NOMO-1 (cell line): ENCODE measurements around the gene TMEM91.
"Not testable (repeated sequence)": the region's sequence is repeated elsewhere in the genome, so short reads cannot be mapped to it uniquely, and the experiment has no call there.

Source experiments
- DNase-seq, 2 experiments: peaks; one replicate each; lab custom pipeline; 2025; ENCODE audit not compliant: unreplicated experiment in 2 of 2; lab: John Stamatoyannopoulos, UW

Gene TMEM91

DNA sequence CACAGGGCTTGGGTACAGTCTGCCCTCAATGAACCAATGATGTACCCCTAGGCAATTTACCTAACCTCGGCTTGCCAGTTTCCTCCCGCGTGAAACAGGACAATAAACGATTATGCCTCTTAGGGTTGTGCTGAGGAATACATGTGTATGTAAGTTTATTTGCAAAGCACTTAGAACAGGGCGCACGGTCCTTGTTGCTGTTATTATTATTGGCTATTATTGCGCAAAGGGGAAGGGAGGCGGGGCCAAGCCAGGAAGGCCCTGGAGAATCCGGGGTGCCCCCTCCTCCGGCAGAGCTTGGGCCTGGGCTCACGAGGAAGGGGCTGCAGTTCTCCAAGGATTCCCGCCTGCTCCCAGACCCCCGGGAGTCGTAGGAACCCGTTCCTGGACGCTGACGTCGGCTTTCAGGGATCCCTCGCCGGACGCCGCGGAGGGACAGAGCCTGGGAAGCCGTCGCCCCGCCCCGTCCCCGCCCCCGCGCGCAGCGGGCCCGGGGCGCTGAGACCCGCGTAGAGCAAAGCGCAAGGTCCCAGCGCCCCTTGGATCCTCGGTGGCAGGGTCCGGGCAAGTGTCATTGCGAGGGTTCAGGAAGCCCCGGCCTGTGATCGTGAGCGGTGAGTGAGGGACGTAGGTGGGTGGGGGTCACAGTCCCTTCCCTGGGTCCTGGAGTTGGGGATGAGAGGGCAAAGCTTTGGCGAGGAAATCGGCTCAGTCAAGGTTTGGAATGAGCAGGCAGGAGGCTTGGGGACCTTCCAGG is at the start of gene TMEM91:
TMEM91 (plus strand) TSS at position 293 of the 757 bp plus-strand sequence. CDS start 1,777 bp downstream, outside the sequence.
- peak; percentile 14 to 15 for DNase-seq

DNA sequence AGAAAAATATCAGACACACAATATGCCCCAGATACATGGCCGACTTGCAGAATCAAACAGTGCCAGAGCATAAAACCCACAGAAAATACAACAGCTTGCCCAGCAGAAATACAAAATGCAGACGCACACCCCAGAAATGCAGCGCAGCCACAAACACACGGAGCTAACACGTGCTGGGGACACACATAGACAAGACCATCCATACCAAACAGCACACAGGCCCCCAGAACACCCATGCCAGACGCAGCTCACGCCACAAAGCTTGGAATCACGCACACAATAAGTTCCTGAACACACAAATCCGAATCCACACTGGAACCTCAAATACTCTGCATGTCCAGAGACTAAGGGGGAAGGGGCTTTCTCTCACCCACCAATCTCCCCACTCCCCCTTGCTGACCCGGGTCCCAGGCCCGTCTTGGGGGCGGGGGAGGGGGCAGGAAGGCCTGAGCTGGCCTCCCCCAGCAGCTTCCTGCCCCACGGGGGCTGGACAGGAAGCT is 49.2 kb upstream of the TMEM91 start:
- peak in 1 of 2 experiments; percentile 48 for DNase-seq

DNA sequence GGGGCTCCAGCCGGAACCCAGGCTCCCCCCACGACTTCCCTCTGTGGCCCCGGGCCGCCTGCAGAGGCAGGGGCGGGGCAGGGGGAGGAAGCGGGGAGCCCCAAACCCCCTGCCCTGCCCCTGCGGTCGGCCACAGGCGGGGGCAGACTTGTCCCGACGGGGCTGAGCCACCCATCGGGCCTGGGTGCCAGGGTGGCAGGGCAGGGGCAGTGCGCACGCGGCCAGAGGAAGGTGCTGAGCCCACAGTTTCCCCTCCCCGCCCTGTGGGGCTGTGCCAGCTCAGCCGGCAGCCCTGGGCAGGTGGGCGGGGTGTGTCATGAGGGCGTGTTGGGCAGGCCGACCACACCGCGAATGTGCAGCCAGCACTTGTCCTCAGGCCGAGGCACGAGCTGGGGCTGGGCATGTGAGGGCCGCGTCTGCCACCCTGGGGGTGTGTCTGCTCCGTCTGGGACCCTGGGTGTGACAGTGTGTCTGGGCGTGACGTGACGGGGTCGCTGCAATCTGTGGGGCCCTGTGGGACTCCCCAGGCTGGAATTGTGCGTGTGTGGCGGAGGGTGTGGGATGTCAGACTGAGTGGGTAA is 48.7 kb upstream of the TMEM91 start:
- DNase-seq: peak; percentile 72 to 87

DNA sequence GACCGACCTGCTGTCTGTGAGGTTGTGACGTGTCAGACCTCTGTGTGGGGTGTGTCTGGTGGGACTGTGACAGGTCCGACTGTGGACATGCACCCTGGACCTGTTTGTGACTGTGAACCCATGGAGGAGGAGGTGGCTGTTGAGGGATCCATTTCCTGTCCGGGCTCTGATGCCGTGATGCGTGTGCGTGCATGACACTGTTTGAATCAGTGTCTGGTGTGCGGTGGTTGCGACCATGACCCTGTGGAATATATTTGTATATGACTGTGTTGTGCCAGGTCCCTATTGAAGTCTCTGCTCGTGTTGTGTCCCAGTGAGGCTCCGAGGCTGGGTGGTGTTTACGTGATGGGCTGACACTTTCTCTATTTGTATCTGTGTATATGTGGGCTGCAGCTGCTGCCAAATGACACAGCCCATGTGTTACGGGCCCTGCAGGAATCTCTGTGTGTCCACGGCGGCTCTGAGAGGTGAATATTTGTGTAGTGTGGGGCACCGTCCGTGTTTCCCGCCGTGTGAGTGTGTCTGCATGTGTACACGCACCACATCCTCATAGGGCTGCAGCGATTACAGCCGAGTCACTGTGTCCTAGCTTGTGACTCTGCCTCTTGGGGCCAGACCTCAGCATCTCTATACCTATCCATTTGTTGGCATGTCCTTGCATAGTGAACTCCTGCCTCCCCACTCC is 48.0 kb upstream of the TMEM91 start:
- DNase-seq: peak; percentile 76 to 80

GRCh38 chr19:41328842-41329225 is 47.5 kb upstream of the TMEM91 start:
- peak; percentile 80 to 86 for DNase-seq

GRCh38 chr19:41330481-41330880 is 45.9 kb upstream of the TMEM91 start:
- DNase-seq: no peak

- no peak for DNase-seq
Observed at GRCh38 chr19:41330946-41331678, 45.2 kb upstream of the TMEM91 start.

DNA sequence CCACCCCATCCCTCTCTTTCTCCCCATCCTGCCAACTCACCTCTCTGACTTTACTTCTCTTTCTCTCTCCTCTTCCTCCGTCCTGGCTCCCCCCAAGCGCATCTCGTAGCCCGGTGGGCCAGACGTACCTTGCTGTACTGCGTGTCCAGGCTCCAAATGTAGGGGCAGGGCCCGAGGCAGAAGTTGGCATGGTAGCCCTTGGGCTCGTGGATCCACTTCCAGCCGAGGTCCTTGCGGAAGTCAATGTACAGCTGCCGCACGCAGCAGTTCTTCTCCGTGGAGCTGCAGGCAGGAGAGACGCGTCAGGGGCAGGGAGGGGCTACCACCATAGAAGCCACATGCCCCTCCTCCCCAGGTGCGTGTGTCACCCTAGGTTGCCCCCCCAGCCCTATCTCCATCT is 44.3 kb upstream of the TMEM91 start:
- no peak for DNase-seq

DNA sequence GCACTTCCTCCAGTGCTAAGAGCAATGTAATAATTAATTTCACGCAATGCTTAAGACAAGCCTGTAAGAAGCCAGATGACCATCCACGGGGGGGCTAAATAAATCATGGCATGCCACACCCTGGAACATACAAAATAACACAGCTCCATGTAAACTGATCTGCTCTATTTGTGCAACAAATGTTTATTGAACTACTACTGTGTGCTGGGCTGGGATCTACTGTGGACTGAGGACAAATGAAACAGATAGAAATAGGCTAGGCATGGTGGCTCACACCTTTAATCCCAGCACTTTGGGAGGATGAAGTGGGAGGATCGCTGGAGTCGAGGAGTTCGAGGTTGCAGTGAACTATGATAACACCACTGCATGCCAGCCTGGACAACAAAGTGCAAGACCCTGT is 43.9 kb upstream of the TMEM91 start:
- no peak for DNase-seq

GRCh38 chr19:41334793-41335192 is 41.5 kb upstream of the TMEM91 start:
- peak in 1 of 2 experiments; percentile 49 for DNase-seq

DNA sequence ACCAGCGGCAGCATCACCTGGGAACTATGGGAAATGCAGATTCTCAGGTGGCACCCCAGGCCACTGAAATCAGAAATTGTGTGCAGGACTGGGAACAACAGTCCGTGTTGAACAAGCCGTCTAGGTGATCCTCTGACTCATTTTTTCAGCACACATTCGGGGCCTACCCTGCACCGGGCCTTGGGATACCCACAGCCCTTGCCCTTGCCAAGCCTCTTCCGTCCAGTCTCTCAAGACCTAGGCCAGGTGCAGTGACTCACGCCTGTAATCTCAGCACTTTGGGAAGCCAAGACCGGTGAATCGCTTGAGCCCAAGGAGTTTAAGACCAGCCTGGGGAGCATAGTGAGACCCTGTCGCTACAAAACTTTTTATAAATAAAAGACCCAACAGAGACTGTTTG is 40.9 kb upstream of the TMEM91 start:
- DNase-seq: no peak

- no peak for DNase-seq
Observed at GRCh38 chr19:41339936-41340335, 36.4 kb upstream of the TMEM91 start.

DNA sequence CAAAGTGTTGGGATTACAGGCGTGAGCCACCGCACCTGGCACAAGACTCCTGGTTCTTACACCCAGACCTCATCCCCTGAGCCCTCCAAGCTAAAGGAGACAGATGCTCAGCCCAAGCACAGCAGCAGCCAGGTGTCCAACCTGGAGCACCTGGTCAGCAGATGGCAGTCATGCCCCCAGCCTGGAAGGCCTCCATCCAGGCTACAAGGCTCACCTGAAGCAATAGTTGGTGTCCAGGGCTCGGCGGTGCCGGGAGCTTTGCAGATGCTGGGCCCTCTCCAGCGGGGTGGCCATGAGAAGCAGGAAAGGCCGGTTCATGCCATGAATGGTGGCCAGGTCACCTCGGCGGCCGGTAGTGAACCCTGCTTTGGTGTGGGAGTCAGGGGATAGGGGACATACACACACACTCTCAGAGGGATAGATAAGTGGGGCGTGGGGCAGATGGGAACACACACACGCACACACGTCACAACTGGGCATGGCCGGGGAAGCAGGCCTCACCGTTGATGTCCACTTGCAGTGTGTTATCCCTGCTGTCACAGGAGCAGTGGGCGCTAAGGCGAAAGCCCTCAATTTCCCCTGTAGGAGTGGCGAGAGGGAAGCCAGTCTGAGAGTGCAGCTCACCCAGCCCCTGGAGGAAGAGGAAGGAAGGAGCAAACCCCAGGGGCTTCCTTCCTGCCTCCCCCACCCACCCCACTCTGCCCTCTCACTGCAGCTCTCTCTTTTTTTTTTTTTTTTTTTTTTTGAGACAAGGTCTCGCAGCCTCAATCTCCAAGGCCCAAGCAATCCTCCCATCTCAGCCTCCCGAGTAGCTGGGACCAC is 34.5 kb upstream of the TMEM91 start:
- no peak for DNase-seq

DNA sequence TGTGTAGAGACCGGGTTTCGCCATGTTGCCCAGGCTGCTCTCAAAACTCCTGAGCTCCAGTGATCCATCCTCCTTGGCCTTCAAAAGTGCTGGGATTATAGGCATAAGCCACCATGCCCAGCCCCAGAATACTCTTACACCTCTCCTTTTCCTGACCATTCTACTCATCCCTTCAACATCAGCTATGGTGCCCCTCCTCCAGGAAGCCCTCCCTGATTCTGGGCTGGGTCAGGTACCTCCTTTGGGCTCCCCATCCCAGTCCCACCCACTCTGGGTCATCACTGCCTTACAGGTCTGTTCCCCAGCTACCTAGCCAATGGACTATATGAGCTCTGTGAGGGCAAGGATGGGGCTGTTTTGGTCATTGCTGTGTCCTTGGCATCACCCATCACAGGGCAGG is 32.2 kb upstream of the TMEM91 start:
- DNase-seq: no peak

DNA sequence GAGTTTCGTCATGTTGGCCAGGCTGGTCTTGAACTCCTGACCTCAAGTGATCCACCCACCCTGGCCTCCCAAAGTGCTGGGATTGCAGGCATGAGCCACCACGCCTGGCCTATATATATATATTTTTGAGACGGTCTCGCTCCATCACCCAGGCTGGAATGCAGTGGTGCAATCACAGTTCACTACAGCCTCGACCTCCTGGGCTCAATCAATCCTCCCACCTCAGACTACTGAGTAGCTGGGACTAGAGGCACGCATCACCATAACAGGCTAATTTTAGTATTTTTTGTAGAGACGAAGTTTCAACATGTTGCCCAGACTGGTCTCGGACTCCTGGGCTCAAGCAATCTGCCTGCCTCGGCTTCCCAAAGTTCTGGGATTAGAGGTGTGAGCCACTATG is 29.4 kb upstream of the TMEM91 start:
- DNase-seq: not testable (repeated sequence)

- DNase-seq: no peak
Observed at GRCh38 chr19:41350735-41351338, 25.5 kb upstream of the TMEM91 start.

GRCh38 chr19:41351339-41352245 is 24.7 kb upstream of the TMEM91 start:
- DNase-seq: peak; percentile 56 to 70

- no peak for DNase-seq
Observed at GRCh38 chr19:41352279-41352608, 24.1 kb upstream of the TMEM91 start.
